ENCODE data around the gene GART.
"Not testable (repeated sequence)": the region's sequence is repeated elsewhere in the genome, so short reads cannot be mapped to it uniquely, and the experiment has no call there.

Gene GART

DNA sequence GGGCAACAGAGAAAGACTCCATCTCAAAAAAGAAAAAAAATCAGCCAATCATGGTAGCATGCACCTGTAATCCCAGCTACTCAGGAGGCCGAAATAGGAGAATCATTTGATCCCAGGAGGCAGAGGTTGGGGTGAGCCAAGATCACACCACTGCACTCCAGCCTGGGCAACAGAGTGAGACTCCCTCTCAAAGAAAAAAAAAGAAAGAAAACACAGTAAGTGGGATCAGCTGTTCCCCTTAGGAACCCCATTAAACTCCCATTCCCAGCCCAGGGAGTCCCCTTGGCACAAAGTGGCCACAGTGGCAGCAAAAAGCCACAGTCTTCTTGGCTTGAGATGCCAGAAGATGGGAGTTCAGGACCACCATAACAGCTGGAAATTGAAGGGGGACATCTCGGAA, 71.2 kb downstream of the GART start:
- DNase-seq (ENCODE audit: low read depth): no peak

DNA sequence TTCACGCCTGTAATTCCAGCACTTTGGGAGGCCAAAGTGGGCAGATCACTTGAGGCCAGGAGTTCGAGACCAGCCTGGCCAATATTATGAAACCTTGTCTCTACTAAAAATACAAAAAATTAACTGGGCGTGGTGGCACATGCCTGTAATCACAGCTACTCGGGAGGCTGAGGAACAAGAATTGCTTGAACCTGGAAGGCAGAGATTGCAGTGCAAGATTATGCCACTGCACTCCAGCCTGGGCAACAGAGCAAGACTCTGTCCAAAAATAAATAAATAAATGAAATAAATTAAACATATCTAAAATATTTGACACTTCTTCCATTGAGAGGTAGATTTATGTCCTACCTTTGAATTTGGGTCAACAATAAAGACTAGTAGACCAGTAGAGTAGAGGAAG, 72.7 kb downstream of the GART start:
- not testable (repeated sequence) for DNase-seq (ENCODE audit: low read depth)

- no peak for DNase-seq (ENCODE audit: low read depth)
Observed at GRCh38 chr21:33461538-33462250, 80.2 kb downstream of the GART start.

DNA sequence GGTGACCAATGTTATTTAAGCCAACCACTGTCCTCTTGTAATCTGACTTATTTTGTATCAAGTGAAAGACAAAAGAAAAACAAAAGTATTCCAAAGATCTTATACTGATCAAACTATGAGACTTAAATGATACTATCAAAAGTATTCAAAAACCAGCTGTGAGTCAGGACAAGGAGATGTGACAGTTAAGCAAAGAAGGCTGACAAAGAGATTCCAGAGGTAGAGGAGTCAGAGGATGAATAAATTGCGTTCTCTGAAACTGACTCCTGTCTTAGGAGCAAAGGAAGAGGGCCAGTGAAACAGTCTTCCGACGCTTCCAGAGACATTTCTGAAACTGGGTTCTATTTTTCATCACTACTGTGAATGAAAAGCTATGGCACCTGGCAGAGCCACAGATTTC, 83.1 kb downstream of the GART start:
- no peak for DNase-seq (ENCODE audit: low read depth)

GRCh38 chr21:33455686-33456446, 86.1 kb downstream of the GART start:
- DNase-seq (ENCODE audit: low read depth): no peak

Measured in T follicular helper cell (primary cell).